Activated CD4-positive, alpha-beta T cell treated with anti-CD3 and anti-CD28 coated beads, Interleukin-2, amount 10 ng/mL, durations not matched to agents 24 days and 14 days (primary cell): ENCODE data around the gene CMTM1. TPM values are rescaled to one million over a fixed set of nuclear protein-coding genes. Genes with fewer than 3 reads are reported as not detected.

ENCODE experiments used
- DNase-seq: peaks from one replicate; pipeline ENCODE4 v3.0.0; 2022
- H3K27ac Mint-ChIP-seq: one replicate; pipeline ENCODE4 v1.8.0; 2022; ENCODE audit warnings: mild to moderate bottlenecking, mixed read lengths
- H3K27me3 Mint-ChIP-seq: one replicate; pipeline ENCODE4 v1.8.0; 2022; ENCODE audit warnings: mixed read lengths
- H3K36me3 Mint-ChIP-seq: one replicate; pipeline ENCODE4 v1.8.0; 2022; ENCODE audit warnings: low read depth, mild to moderate bottlenecking, mixed read lengths
- H3K4me1 Mint-ChIP-seq: one replicate; pipeline ENCODE4 v1.8.0; 2021; ENCODE audit warnings: mixed read lengths
- H3K4me3 Mint-ChIP-seq: one replicate; pipeline ENCODE4 v1.8.0; 2022; ENCODE audit warnings: mild to moderate bottlenecking, moderate library complexity, mixed read lengths
- H3K9me3 Mint-ChIP-seq: one replicate; pipeline ENCODE4 v1.8.0; 2021; ENCODE audit warnings: mixed read lengths
- intact Hi-C: fragments of 100-400 bp; cut with micrococcal nuclease; formaldehyde crosslinking; loops from one replicate; pipeline ENCODE4 v1.15.1; 2023
- total RNA-seq: library from RNA; stranded (reverse); gene quantifications from 2 replicates; pipeline ENCODE4 v1.2.3, GENCODE V29; 2022

CMTM1 gene, protein sequence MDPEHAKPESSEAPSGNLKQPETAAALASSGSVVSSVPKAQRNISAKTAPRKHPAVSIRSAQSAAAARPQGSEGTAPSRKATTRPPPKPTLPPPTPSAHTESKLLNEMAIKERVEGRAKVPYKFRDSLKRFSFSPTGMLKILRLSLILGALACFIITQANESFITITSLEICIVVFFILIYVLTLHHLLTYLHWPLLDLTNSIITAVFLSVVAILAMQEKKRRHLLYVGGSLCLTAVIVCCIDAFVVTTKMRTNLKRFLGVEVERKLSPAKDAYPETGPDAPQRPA
- total RNA-seq: 12.2 and 13.6 TPM in 2 replicates

GRCh38 chr16:66566051-66566901 is at the start of gene CMTM1:
TSS of gene CMTM1 (plus strand) at chr16:66566439. CDS start at chr16:66566514, 75 bp downstream.
- H3K36me3 Mint-ChIP-seq: peaks cover 58% of the 10 kb centered on the region
- peaks cover 21% of the 10 kb centered on the region for H3K4me1 Mint-ChIP-seq
- no peak within 1 kb of the TSS for H3K4me3 Mint-ChIP-seq
- DNase-seq: no peak
- intact Hi-C loops: no loop called here
- H3K9me3 Mint-ChIP-seq: no peaks in the 10 kb centered on the region
- H3K27me3 Mint-ChIP-seq: no peaks in the 10 kb centered on the region
- H3K27ac Mint-ChIP-seq: no peak within 1 kb of the TSS

GRCh38 chr16:66516509-66516807 is 49.8 kb upstream of the CMTM1 start:
- Mint-ChIP-seq H3K4me3 (peak overlapping the region; percentile 89), H3K4me1 (peaks cover 64% of the 10 kb centered on the region), H3K27me3 (no peaks in the 10 kb centered on the region), H3K9me3 (no peaks in the 10 kb centered on the region), H3K36me3 (peaks cover 8% of the 10 kb centered on the region), H3K27ac (peak overlapping the region; percentile 99)
- intact Hi-C loops: loop anchor here (1.0 to 2.0 kb wide), 2 partner anchors 110 to 356 kb away; no protein-coding TSS in a partner anchor
- DNase-seq: no peak

- peak; percentile 95 for DNase-seq
- peaks cover 8% of the 10 kb centered on the region for H3K36me3 Mint-ChIP-seq
- H3K27ac Mint-ChIP-seq: peak overlapping the region; percentile 99
- H3K4me1 Mint-ChIP-seq: peaks cover 67% of the 10 kb centered on the region
- intact Hi-C loops: loop anchor here (1.0 to 2.0 kb wide), 4 partner anchors 39 to 356 kb away; no protein-coding TSS in a partner anchor
- peak overlapping the region; percentile 89 for H3K4me3 Mint-ChIP-seq
- no peaks in the 10 kb centered on the region for H3K9me3 Mint-ChIP-seq
- no peaks in the 10 kb centered on the region for H3K27me3 Mint-ChIP-seq
Observed at GRCh38 chr16:66516808-66517585, 49.2 kb upstream of the CMTM1 start.

- Mint-ChIP-seq H3K36me3 (peaks cover 12% of the 10 kb centered on the region), H3K4me3 (peak overlapping the region; percentile 89), H3K9me3 (no peaks in the 10 kb centered on the region), H3K27me3 (no peaks in the 10 kb centered on the region), H3K27ac (peak overlapping the region; percentile 99), H3K4me1 (peaks cover 73% of the 10 kb centered on the region)
- DNase-seq: no peak
- intact Hi-C loops: loop anchor here (1.0 to 2.0 kb wide), 3 partner anchors 39 to 355 kb away; no protein-coding TSS in a partner anchor
Observed at GRCh38 chr16:66517586-66518263, 48.5 kb upstream of the CMTM1 start.

DNA sequence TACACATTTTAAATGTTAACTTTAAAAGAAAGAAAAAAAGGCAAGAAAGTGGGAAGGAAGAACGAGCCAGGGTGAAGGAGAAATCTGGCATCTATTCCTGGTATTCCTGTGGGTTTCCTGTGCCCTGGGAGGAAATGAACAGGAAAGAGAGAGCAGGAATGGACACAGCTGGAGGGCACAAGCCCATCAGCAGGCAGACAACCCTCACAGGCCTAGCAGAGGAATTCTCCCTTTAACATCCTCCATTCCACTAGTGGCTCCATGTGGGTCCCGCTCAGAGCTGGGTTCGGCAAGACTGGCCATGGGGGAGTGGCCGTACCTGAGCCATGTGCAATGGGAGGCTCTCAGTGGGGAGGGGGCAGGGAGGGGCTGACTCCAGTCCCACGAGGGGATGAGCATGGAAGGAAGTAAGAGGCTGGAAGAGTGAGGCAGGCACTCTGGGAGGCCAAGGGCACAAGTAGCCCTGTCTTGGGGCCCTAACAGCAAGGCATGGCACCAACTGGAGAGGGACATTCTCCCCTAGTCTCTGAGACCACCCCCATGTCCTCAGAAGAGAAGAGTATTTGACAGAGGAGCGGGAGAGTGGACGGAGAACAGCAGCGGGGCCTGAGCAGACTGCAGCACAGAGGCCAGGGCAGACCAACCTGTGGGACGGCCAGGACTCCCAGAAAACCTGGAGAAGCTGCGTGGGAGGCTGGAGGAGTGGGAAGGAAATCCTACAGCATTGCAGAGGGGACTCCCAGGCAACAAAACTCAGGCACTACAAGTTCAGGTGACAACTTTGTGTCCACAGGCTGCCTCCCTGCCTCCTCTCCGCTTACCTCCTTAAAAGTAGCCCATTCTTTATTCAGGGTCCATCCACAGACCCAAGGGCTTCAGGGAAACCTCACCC is 46.5 kb upstream of the CMTM1 start:
- Mint-ChIP-seq H3K27me3 (no peaks in the 10 kb centered on the region), H3K4me3 (no peak overlapping the region), H3K9me3 (no peaks in the 10 kb centered on the region), H3K4me1 (peaks cover 86% of the 10 kb centered on the region), H3K36me3 (peaks cover 14% of the 10 kb centered on the region), H3K27ac (peak overlapping the region; percentile 97)
- no peak for DNase-seq
- intact Hi-C loops: no loop called here

DNA sequence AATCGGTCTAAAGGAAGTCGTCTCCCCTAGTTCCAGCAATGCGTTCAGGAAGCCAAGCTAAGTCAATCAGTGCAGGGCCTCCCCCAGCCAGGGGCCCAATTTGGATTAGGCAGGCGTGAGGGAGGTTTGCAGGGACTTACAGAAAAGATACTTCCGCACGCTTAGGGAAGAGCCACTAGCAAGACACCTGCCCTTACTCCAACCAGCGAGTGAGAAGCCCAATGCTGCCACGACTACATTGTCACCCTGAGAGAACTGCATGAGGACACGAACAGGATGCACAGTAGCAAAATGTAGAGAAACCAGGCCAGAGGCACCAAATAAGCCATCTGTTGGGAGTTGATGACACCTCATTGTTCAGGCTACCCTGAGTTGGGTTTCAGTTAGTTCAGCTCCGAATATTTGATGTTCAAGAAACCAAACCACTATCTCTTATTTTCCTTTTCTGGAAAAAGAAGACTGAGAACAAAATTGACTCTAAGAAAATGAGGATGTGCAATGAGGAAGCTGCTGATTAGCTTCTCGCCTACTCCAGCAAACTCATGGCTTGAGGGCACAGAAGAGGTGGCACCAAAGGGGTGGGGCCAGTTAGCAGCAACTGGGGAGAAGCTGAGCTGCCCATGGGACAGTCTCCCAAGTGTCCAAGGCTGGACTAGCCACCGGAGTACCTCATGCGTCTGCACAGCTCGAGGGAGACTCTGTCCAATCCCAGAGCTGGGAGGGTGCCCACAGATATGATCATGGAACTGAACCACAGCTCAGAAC is 45.7 kb upstream of the CMTM1 start:
- Mint-ChIP-seq H3K27ac (peak overlapping the region; percentile 97), H3K36me3 (peaks cover 12% of the 10 kb centered on the region), H3K4me1 (peaks cover 85% of the 10 kb centered on the region), H3K9me3 (no peaks in the 10 kb centered on the region), H3K27me3 (no peaks in the 10 kb centered on the region), H3K4me3 (peak overlapping the region; percentile 62)
- intact Hi-C loops: no loop called here
- peak; percentile 67 for DNase-seq

DNA sequence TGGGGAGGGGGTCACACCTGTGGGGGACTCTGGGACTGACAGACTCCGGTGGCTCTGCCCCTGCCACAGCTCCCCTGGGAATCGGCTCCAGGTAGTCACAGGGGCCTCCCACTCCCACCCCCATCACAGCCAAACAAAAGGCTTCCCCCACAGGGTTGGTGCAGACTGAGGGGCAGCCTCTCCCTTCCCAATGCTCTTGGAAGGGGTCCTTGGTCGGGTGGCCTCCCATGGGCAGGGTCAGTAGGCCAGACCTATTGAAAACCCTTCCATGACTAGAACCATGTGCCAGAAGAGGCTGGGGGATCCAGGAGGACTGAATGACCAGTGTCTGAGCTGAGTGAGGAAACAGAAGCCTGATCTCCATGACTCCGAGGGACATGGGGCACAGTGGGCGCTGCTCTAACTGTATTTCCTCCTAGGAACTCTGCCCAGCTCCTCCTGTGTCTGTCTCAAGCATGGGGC is 45.0 kb upstream of the CMTM1 start:
- peak; percentile 60 for DNase-seq
- H3K4me1 Mint-ChIP-seq: peaks cover 84% of the 10 kb centered on the region
- H3K27ac Mint-ChIP-seq: peak overlapping the region; percentile 97
- H3K4me3 Mint-ChIP-seq: peak overlapping the region; percentile 83
- no peaks in the 10 kb centered on the region for H3K9me3 Mint-ChIP-seq
- peaks cover 12% of the 10 kb centered on the region for H3K36me3 Mint-ChIP-seq
- H3K27me3 Mint-ChIP-seq: no peaks in the 10 kb centered on the region
- intact Hi-C loops: no loop called here

- Mint-ChIP-seq H3K9me3 (no peaks in the 10 kb centered on the region), H3K4me1 (peaks cover 80% of the 10 kb centered on the region), H3K27ac (peak overlapping the region; percentile 97), H3K36me3 (peaks cover 10% of the 10 kb centered on the region), H3K4me3 (peak overlapping the region; percentile 83), H3K27me3 (no peaks in the 10 kb centered on the region)
- intact Hi-C loops: loop anchor here (1.0 kb wide), 3 partner anchors 27 to 82 kb away; partner anchors contain the start of gene CMTM3
- peak; percentile 96 for DNase-seq
Observed at GRCh38 chr16:66521951-66522771, 44.1 kb upstream of the CMTM1 start.

DNA sequence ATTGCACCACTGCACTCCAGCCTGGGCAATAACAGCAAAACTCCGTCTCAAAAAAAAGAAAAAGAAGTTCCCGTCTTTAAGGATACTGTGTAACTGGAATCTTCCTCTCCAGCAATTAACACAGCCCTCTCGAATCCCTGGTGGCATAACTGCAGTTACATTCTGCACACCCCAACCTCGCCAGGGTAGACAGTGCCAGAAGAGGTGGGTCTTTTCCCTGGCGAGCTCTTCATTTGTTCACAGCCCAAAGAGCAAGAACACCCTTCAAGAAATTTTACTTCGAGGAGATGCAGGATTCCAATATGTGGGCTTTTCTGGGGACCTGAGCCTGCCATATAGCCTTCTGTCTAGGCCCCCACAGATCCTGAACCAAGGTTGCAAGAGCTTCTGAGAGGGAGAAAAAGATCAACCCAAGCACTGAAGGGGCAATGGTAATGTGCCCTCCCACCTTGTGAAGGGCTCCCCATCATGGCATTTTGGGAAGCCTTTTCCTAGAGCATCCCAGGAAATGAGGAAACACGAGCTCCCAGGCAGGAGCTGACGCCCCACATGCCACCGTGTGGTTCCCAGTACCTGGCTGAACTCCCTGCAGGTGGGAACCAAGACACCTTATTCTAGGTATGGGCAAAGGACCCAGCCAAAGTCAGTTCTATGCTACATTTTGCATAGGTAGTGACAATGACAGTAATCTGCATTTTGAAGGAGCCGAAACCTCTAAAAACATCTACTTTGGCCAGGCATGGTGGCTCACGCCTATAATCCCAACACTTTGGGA is 43.2 kb upstream of the CMTM1 start:
- peaks cover 74% of the 10 kb centered on the region for H3K4me1 Mint-ChIP-seq
- intact Hi-C loops: loop anchor here (1.0 kb wide), 3 partner anchors 26 to 81 kb away; partner anchors contain the start of gene CMTM3
- H3K9me3 Mint-ChIP-seq: no peaks in the 10 kb centered on the region
- H3K27me3 Mint-ChIP-seq: no peaks in the 10 kb centered on the region
- peak overlapping the region; percentile 83 for H3K4me3 Mint-ChIP-seq
- peak overlapping the region; percentile 97 for H3K27ac Mint-ChIP-seq
- H3K36me3 Mint-ChIP-seq: peaks cover 12% of the 10 kb centered on the region
- peak; percentile 63 for DNase-seq

GRCh38 chr16:66523861-66524354 is 42.3 kb upstream of the CMTM1 start:
- peak overlapping the region; percentile 97 for H3K27ac Mint-ChIP-seq
- no peaks in the 10 kb centered on the region for H3K27me3 Mint-ChIP-seq
- peak overlapping the region; percentile 83 for H3K4me3 Mint-ChIP-seq
- peak; percentile 88 for DNase-seq
- peaks cover 74% of the 10 kb centered on the region for H3K4me1 Mint-ChIP-seq
- peaks cover 13% of the 10 kb centered on the region for H3K36me3 Mint-ChIP-seq
- no peaks in the 10 kb centered on the region for H3K9me3 Mint-ChIP-seq
- intact Hi-C loops: no loop called here
